Endothelial cell of umbilical vein (primary cell): ENCODE results near the gene STRA6. TPM values are rescaled to one million over a fixed set of nuclear protein-coding genes. Genes with fewer than 3 reads are reported as not detected.

Experiments used
- BruUV-seq: library from RNA; stranded (reverse); fragments of 400-500 nt; replicated peaks from 2 replicates; lab custom pipeline; 2021; lab: Mats Ljungman, UMichigan
- CTCF ChIA-PET: fragments of 300-600, 350-600 bp; sonication (Branson Sonifier 250); formaldehyde crosslinking; loops from one replicate; lab custom pipeline; 2021; ENCODE audit warnings: antibody characterized with exemption, inconsistent platforms; lab: Charles Lee
- POLR2A ChIA-PET: fragments of 300-600, 350-600 bp; sonication (Branson Sonifier 250); formaldehyde crosslinking; loops from one replicate; lab custom pipeline; 2021; ENCODE audit warnings: antibody characterized with exemption, inconsistent platforms; lab: Charles Lee
- DNase-seq: peaks from one replicate; pipeline ENCODE4 v3.0.0-alpha.2; 2011; ENCODE audit warnings: low read depth, low spot score
- FAIRE-seq: peaks from 2 replicates; lab custom pipeline; 2011; peaks lifted over from hg19 to GRCh38; lab: Jason Lieb, UNC
- H2AFZ ChIP-seq: 2 replicates; pipeline ENCODE4 v1.6.0; 2012; ENCODE audit warnings: low read depth, low read length, control low read depth, inconsistent platforms
- H3K27ac ChIP-seq: 2 replicates; pipeline ENCODE4 v1.5.1; 2011; ENCODE audit warnings: low read depth, mild to moderate bottlenecking, control low read depth, low read length, moderate library complexity; ENCODE audit not compliant: insufficient read depth
- H3K27me3 ChIP-seq, 2 experiments: 2 replicates each; pipeline versions ENCODE4 v1.6.0 to v1.6.1; 2011; ENCODE audit warnings: low read length in 2 of 2, mixed read lengths in 1 of 2; ENCODE audit not compliant: control insufficient read depth in 2 of 2, insufficient read depth in 2 of 2
- H3K36me3 ChIP-seq, 2 experiments: 2 replicates in 1 of 2; 3 replicates in 1 of 2; pipeline ENCODE4 v1.5.1; 2011; ENCODE audit warnings: low read length in 2 of 2, mild to moderate bottlenecking in 1 of 2, moderate library complexity in 1 of 2; ENCODE audit not compliant: control insufficient read depth in 2 of 2, insufficient read depth in 2 of 2; ENCODE audit errors: extremely low read depth in 1 of 2
- H3K4me1 ChIP-seq: 3 replicates; pipeline ENCODE4 v1.5.1; 2011; ENCODE audit warnings: mild to moderate bottlenecking, low read length; ENCODE audit not compliant: control insufficient read depth, insufficient read depth; ENCODE audit errors: extremely low read depth
- H3K4me2 ChIP-seq: 2 replicates; pipeline ENCODE4 v1.6.1; 2011; ENCODE audit warnings: low read length, control low read depth, mixed read lengths; ENCODE audit not compliant: insufficient read depth
- H3K4me3 ChIP-seq, 3 experiments: fragments of 200-600 bp in 1 of 3; sonication (generic), shearing (Covaris generic) in 1 of 3; replicated peaks in 1 of 3; 2 replicates each; pipeline ENCODE4 v1.5.1; 2011 to 2016; ENCODE audit warnings: control low read depth in 3 of 3, low read length in 3 of 3, mild to moderate bottlenecking in 2 of 3, inconsistent platforms in 1 of 3, low read depth in 1 of 3, moderate library complexity in 1 of 3; ENCODE audit not compliant: insufficient read depth in 1 of 3
- H3K79me2 ChIP-seq: 2 replicates; pipeline ENCODE4 v1.6.0; 2012; ENCODE audit warnings: low read length, inconsistent platforms; ENCODE audit not compliant: control insufficient read depth, insufficient read depth
- H3K9ac ChIP-seq: replicated peaks from 2 replicates; pipeline ENCODE3; 2011; ENCODE audit warnings: low read length, control low read depth; ENCODE audit not compliant: insufficient read depth; ENCODE audit errors: extremely low read depth
- H3K9me1 ChIP-seq: replicated peaks from 3 replicates; pipeline ENCODE4 v1.6.0; 2011; ENCODE audit warnings: mild to moderate bottlenecking, low read length; ENCODE audit not compliant: control insufficient read depth, insufficient read depth; ENCODE audit errors: extremely low read depth
- H3K9me3 ChIP-seq: replicated peaks from 2 replicates; pipeline ENCODE4 v1.5.1; 2012; ENCODE audit warnings: low read length, inconsistent platforms; ENCODE audit not compliant: control insufficient read depth, insufficient read depth
- H4K20me1 ChIP-seq: replicated peaks from 2 replicates; pipeline ENCODE3; 2011; ENCODE audit warnings: mild to moderate bottlenecking, low read length; ENCODE audit not compliant: control insufficient read depth, insufficient read depth; ENCODE audit errors: extremely low read depth
- EZH2 ChIP-seq: IDR thresholded peaks from 2 replicates; pipeline ENCODE4 v1.6.1; 2012; ENCODE audit warnings: borderline replicate concordance, low read depth, mild to moderate bottlenecking, moderate library complexity, low read length, inconsistent platforms; ENCODE audit not compliant: severe bottlenecking
- FOS ChIP-seq: IDR thresholded peaks from 2 replicates; pipeline ENCODE4 v1.6.1; 2011; ENCODE audit warnings: mild to moderate bottlenecking, low read length, moderate library complexity, borderline replicate concordance; ENCODE audit not compliant: insufficient read depth
- GATA2 ChIP-seq: IDR thresholded peaks from 2 replicates; pipeline ENCODE4 v1.7.0; 2011; ENCODE audit warnings: low read depth, mild to moderate bottlenecking, moderate library complexity, mixed read lengths, low read length; ENCODE audit not compliant: insufficient read length, insufficient read depth
- JUN ChIP-seq: IDR thresholded peaks from 2 replicates; pipeline ENCODE4 v1.6.1; 2011; ENCODE audit warnings: borderline replicate concordance, low read depth; ENCODE audit not compliant: insufficient read length, insufficient read depth
- MAX ChIP-seq: IDR thresholded peaks from 2 replicates; pipeline ENCODE4 v1.6.1; 2011; ENCODE audit not compliant: insufficient read depth, insufficient read length
- MYC ChIP-seq: IDR thresholded peaks from one replicate; pipeline ENCODE4 v1.6.1; 2011; ENCODE audit warnings: mild to moderate bottlenecking, low read depth, low read length
- POLR2A ChIP-seq: IDR thresholded peaks from 2 replicates; pipeline ENCODE4 v1.6.1; 2012; ENCODE audit warnings: low read depth, mild to moderate bottlenecking, control low read depth, low read length
- POLR2AphosphoS5 ChIP-seq: IDR thresholded peaks from 2 replicates; pipeline ENCODE4 v1.6.1; 2012; ENCODE audit warnings: low read depth, mild to moderate bottlenecking, control low read depth, low read length, moderate library complexity; ENCODE audit not compliant: insufficient read depth
- dilution Hi-C: fragments of 300-500 bp; cut with MboI; formaldehyde crosslinking; loops from one replicate; pipeline ENCODE4 v1.15.0; 2019; ENCODE audit warnings: low sequenced_read_pairs; ENCODE audit not compliant: extremely low pct_ligation_motif_present
- intact Hi-C: fragments of 100-400 bp; cut with micrococcal nuclease; formaldehyde crosslinking; loops from one replicate; pipeline ENCODE4 v1.10.0; 2022
- polyA plus RNA-seq, 4 experiments: library from polyadenylated mRNA; depleted of rRNA in 3 of 4; stranded (reverse) in 3 of 4; unstranded in 1 of 4; fragments of >200 nt; gene quantifications; 2 replicates each; pipeline versions ENCODE4 v1.2.1 to v1.2.3, GENCODE V29; 2011 to 2012; ENCODE audit warnings: missing spikeins in 1 of 4
- total RNA-seq: library from RNA; stranded (reverse); gene quantifications from 2 replicates; pipeline ENCODE4 v1.2.3, GENCODE V29; 2021
- TF ChIP-seq, protein P1 (sequence below), 2 donors: IDR thresholded peaks; 1 replicate in 1 of 2; 2 replicates in 1 of 2; pipeline ENCODE4 v1.5.1; 2011; ENCODE audit warnings: low read length in 2 of 2, mild to moderate bottlenecking in 2 of 2, moderate library complexity in 2 of 2, control low read depth in 1 of 2, inconsistent platforms in 1 of 2, low read depth in 1 of 2; ENCODE audit not compliant: insufficient read depth in 1 of 2; ENCODE audit errors: extremely low read depth in 1 of 2

Gene STRA6
- total and polyA plus RNA-seq, 2 donors (not counting 3 experiments of a cell fraction or from before 2014, with no cell fraction given), result not detected

- no peak for TF ChIP-seq FOS
- no peak for TF ChIP-seq MAX
- no peak for TF ChIP-seq MYC
- no peak for TF ChIP-seq GATA2
- TF ChIP-seq JUN, result no peak
- no peak for TF ChIP-seq EZH2
- no peak for TF ChIP-seq POLR2AphosphoS5
- TF ChIP-seq POLR2A, result no peak
- TF ChIP-seq, protein P1, sequence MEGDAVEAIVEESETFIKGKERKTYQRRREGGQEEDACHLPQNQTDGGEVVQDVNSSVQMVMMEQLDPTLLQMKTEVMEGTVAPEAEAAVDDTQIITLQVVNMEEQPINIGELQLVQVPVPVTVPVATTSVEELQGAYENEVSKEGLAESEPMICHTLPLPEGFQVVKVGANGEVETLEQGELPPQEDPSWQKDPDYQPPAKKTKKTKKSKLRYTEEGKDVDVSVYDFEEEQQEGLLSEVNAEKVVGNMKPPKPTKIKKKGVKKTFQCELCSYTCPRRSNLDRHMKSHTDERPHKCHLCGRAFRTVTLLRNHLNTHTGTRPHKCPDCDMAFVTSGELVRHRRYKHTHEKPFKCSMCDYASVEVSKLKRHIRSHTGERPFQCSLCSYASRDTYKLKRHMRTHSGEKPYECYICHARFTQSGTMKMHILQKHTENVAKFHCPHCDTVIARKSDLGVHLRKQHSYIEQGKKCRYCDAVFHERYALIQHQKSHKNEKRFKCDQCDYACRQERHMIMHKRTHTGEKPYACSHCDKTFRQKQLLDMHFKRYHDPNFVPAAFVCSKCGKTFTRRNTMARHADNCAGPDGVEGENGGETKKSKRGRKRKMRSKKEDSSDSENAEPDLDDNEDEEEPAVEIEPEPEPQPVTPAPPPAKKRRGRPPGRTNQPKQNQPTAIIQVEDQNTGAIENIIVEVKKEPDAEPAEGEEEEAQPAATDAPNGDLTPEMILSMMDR (IDR thresholded peaks at IDR 0.05; ENCODE audit: extremely low read depth in 1 of 2, insufficient read depth in 1 of 2, low read depth in 1 of 2, low read length in 2 of 2), result no peak
- Histone ChIP-seq H3K9ac (no peak overlapping the region), H3K4me1 (no peaks in the 10 kb centered on the region), H4K20me1 (no peaks in the 10 kb centered on the region), H3K4me2 (no peak overlapping the region), H3K36me3 (no peaks in the 10 kb centered on the region), H3K27me3 (peaks cover 4 to 11% of the 10 kb centered on the region in 2 experiments), H2AFZ (no peak overlapping the region), H3K9me1 (no peaks in the 10 kb centered on the region), H3K27ac (no peak overlapping the region), H3K4me3 (no peak overlapping the region), H3K79me2 (no peaks in the 10 kb centered on the region), H3K9me3 (no peaks in the 10 kb centered on the region)
- FAIRE-seq (no peak), DNase-seq (no peak)
- CTCF ChIA-PET, result no interaction called here
- dilution Hi-C loops, result no loop called here
- POLR2A ChIA-PET, result no interaction called here
- intact Hi-C loops, result no loop called here
- no TSS peak for BruUV-seq
These were observed 14.4 kb upstream of the STRA6 start for GRCh38 chr15:74216949-74217348.
